Trophoblast cell (in vitro differentiated cells and primary cell): ENCODE results near the gene COBL.
A peak's percentile ranks its signal among the peaks of the same experiment; 100 is the strongest.

Experiments
- DNase-seq, 2 donors: peaks; one replicate each; pipeline ENCODE4 v3.0.0-alpha.2; 2016
- H2AFZ ChIP-seq: 2 replicates; pipeline ENCODE4 v1.6.1; 2013; ENCODE audit warnings: low read length, moderate library complexity, mild to moderate bottlenecking; ENCODE audit not compliant: insufficient read depth, poor library complexity
- H2AK5ac ChIP-seq: 2 replicates; pipeline ENCODE4 v1.6.1; 2013; ENCODE audit warnings: mild to moderate bottlenecking, low read length
- H2BK120ac ChIP-seq: 2 replicates; pipeline ENCODE4 v1.6.1; 2013; ENCODE audit warnings: low read length, mild to moderate bottlenecking, moderate library complexity; ENCODE audit not compliant: insufficient read depth, poor library complexity
- H2BK12ac ChIP-seq: 2 replicates; pipeline ENCODE4 v1.6.1; 2013; ENCODE audit warnings: mild to moderate bottlenecking, low read length, moderate library complexity
- H2BK5ac ChIP-seq: 2 replicates; pipeline ENCODE4 v1.6.1; 2013; ENCODE audit warnings: low read length, low read depth, moderate library complexity, mild to moderate bottlenecking; ENCODE audit not compliant: poor library complexity
- H3K14ac ChIP-seq: 2 replicates; pipeline ENCODE4 v1.6.1; 2013; ENCODE audit warnings: mild to moderate bottlenecking, low read length
- H3K18ac ChIP-seq: 2 replicates; pipeline ENCODE4 v1.6.1; 2013; ENCODE audit warnings: mild to moderate bottlenecking, low read length
- H3K23ac ChIP-seq: 2 replicates; pipeline ENCODE4 v1.6.1; 2013; ENCODE audit warnings: low read length
- H3K27ac ChIP-seq: 2 replicates; pipeline ENCODE4 v1.5.1; 2013; ENCODE audit warnings: low read depth, mild to moderate bottlenecking, inconsistent platforms, low read length, moderate library complexity
- H3K27me3 ChIP-seq: 2 replicates; pipeline ENCODE4 v1.6.1; 2013; ENCODE audit warnings: inconsistent platforms, mild to moderate bottlenecking, low read length, moderate library complexity; ENCODE audit not compliant: insufficient read depth
- H3K36me3 ChIP-seq, 2 experiments: 1 replicate in 1 of 2; 2 replicates in 1 of 2; pipeline ENCODE4 v1.6.1; 2013; ENCODE audit warnings: low read length in 2 of 2, mild to moderate bottlenecking in 2 of 2, moderate library complexity in 1 of 2; ENCODE audit not compliant: insufficient read depth in 2 of 2, control insufficient read depth in 1 of 2
- H3K4ac ChIP-seq: 2 replicates; pipeline ENCODE4 v1.6.1; 2013; ENCODE audit warnings: low read depth, mild to moderate bottlenecking, low read length, moderate library complexity
- H3K4me1 ChIP-seq, 2 experiments: 1 replicate in 1 of 2; 2 replicates in 1 of 2; pipeline ENCODE4 v1.6.1; 2013; ENCODE audit warnings: low read length in 2 of 2, mild to moderate bottlenecking in 2 of 2, moderate library complexity in 1 of 2; ENCODE audit not compliant: insufficient read depth in 2 of 2, control insufficient read depth in 1 of 2
- H3K4me2 ChIP-seq: 2 replicates; pipeline ENCODE4 v1.6.1; 2013; ENCODE audit warnings: inconsistent platforms, mild to moderate bottlenecking, low read length, moderate library complexity
- H3K4me3 ChIP-seq: 2 replicates; pipeline ENCODE4 v1.5.1; 2013; ENCODE audit warnings: mild to moderate bottlenecking, low read depth, low read length, inconsistent platforms
- H3K79me1 ChIP-seq: one replicate; pipeline ENCODE4 v1.6.1; 2013; ENCODE audit warnings: low read length
- H3K79me2 ChIP-seq: 2 replicates; pipeline ENCODE4 v1.6.1; 2013; ENCODE audit warnings: low read length, mild to moderate bottlenecking; ENCODE audit not compliant: control insufficient read depth, insufficient read depth, poor library complexity
- H3K9ac ChIP-seq: 2 replicates; pipeline ENCODE4 v1.6.1; 2013; ENCODE audit warnings: mild to moderate bottlenecking, low read length
- H3K9me3 ChIP-seq: 2 replicates; pipeline ENCODE4 v1.6.1; 2013; ENCODE audit warnings: low read depth, mild to moderate bottlenecking, control low read depth, inconsistent platforms, low read length; ENCODE audit not compliant: insufficient read depth
- H4K12ac ChIP-seq: 2 replicates; pipeline ENCODE4 v1.6.1; 2013; ENCODE audit warnings: low read depth, mild to moderate bottlenecking, low read length, moderate library complexity
- H4K8ac ChIP-seq: 2 replicates; pipeline ENCODE4 v1.6.1; 2013; ENCODE audit warnings: low read depth, mild to moderate bottlenecking, low read length, moderate library complexity
- H4K91ac ChIP-seq: one replicate; pipeline ENCODE4 v1.6.1; 2013; ENCODE audit warnings: low read depth, mild to moderate bottlenecking, low read length, moderate library complexity
- WGBS: extraction: QIAGEN DNeasy Blood & Tissue Kit; methylation state at CpG from one replicate; pipeline ENCODE4 v1.1.7; 2013; ENCODE audit warnings: missing lambda C conversion rate; ENCODE audit not compliant: insufficient read length, insufficient coverage; ENCODE audit errors: extremely low coverage; 5-methylcytosine and 5-hydroxymethylcytosine counted together

Gene COBL

GRCh38 chr7:51016546-51016945, 300.1 kb downstream of the COBL start:
- Histone ChIP-seq H4K8ac (no peak overlapping the region), H3K27me3 (no peaks in the 10 kb centered on the region), H3K18ac (no peak overlapping the region), H4K91ac (no peak overlapping the region), H3K79me2 (no peaks in the 10 kb centered on the region), H3K79me1 (no peaks in the 10 kb centered on the region), H2BK12ac (no peak overlapping the region), H3K4me2 (no peak overlapping the region), H2AK5ac (no peak overlapping the region), H2BK5ac (no peak overlapping the region), H3K27ac (no peak overlapping the region), H4K12ac (no peak overlapping the region), H3K23ac (no peak overlapping the region), H2BK120ac (no peak overlapping the region), H3K4ac (no peak overlapping the region), H3K9ac (no peak overlapping the region), H2AFZ (no peak overlapping the region), H3K9me3 (peaks cover 2% of the 10 kb centered on the region), H3K4me1 (peaks cover 6 to 8% of the 10 kb centered on the region in 2 experiments), H3K14ac (no peak overlapping the region), H3K36me3 (no peaks in the 10 kb centered on the region), H3K4me3 (no peak overlapping the region)
- no CpG with 5 or more reads among the region's 9 CpGs for WGBS
- no peak for DNase-seq

DNA sequence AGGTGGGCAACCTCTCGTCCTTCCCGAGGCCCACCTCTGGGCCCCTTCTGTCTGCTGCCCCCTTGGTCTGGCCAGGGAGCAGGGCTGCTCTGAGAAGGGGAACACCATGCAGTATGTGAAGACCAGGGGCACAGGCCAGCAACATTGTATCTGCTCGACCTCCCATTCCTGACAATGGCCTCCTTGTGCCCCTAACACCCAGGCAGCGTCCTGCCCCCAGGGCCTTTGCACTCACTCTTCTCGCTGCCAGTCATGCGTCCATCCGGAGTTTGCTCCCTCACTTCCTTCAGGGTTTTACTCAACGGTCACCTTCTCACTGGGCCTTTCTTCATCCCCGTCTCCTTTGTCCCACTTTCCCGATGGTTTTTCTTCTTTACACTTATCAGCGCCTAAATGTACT, 301.0 kb downstream of the COBL start:
- no peak overlapping the region for H3K14ac ChIP-seq
- no peak overlapping the region for H3K9ac ChIP-seq
- no peak overlapping the region for H3K23ac ChIP-seq
- no peak overlapping the region for H2BK5ac ChIP-seq
- H3K27ac ChIP-seq: no peak overlapping the region
- H3K27me3 ChIP-seq: no peaks in the 10 kb centered on the region
- no peak overlapping the region for H2AK5ac ChIP-seq
- no CpG with 5 or more reads among the region's 11 CpGs for WGBS
- H4K8ac ChIP-seq: no peak overlapping the region
- no peak overlapping the region for H3K4me2 ChIP-seq
- H3K79me2 ChIP-seq: no peaks in the 10 kb centered on the region
- no peak overlapping the region for H3K4ac ChIP-seq
- peaks cover 2% of the 10 kb centered on the region for H3K9me3 ChIP-seq
- H3K36me3 ChIP-seq: no peaks in the 10 kb centered on the region
- H3K79me1 ChIP-seq: no peaks in the 10 kb centered on the region
- H3K4me1 ChIP-seq: peaks cover 6 to 8% of the 10 kb centered on the region in 2 experiments
- H4K12ac ChIP-seq: no peak overlapping the region
- H2AFZ ChIP-seq: no peak overlapping the region
- H4K91ac ChIP-seq: no peak overlapping the region
- no peak overlapping the region for H2BK120ac ChIP-seq
- H3K4me3 ChIP-seq: peak overlapping the region; percentile 32
- no peak for DNase-seq
- H3K18ac ChIP-seq: no peak overlapping the region
- H2BK12ac ChIP-seq: no peak overlapping the region

GRCh38 chr7:51014811-51015210, 301.8 kb downstream of the COBL start:
- no peak overlapping the region for H3K4ac ChIP-seq
- H3K4me1 ChIP-seq: peaks cover 8 to 9% of the 10 kb centered on the region in 2 experiments
- H3K18ac ChIP-seq: no peak overlapping the region
- no peaks in the 10 kb centered on the region for H3K79me1 ChIP-seq
- no peak overlapping the region for H2BK120ac ChIP-seq
- H2AFZ ChIP-seq: no peak overlapping the region
- WGBS: no CpG with 5 or more reads among the region's 16 CpGs
- H3K14ac ChIP-seq: no peak overlapping the region
- H3K9ac ChIP-seq: no peak overlapping the region
- H3K9me3 ChIP-seq: peaks cover 2% of the 10 kb centered on the region
- H3K27me3 ChIP-seq: no peaks in the 10 kb centered on the region
- no peak overlapping the region for H4K8ac ChIP-seq
- no peaks in the 10 kb centered on the region for H3K36me3 ChIP-seq
- no peak overlapping the region for H4K91ac ChIP-seq
- no peaks in the 10 kb centered on the region for H3K79me2 ChIP-seq
- no peak overlapping the region for H3K4me2 ChIP-seq
- no peak overlapping the region for H3K4me3 ChIP-seq
- no peak overlapping the region for H2BK5ac ChIP-seq
- no peak overlapping the region for H2BK12ac ChIP-seq
- DNase-seq: no peak
- H3K23ac ChIP-seq: no peak overlapping the region
- H4K12ac ChIP-seq: no peak overlapping the region
- H3K27ac ChIP-seq: no peak overlapping the region
- H2AK5ac ChIP-seq: no peak overlapping the region

DNA sequence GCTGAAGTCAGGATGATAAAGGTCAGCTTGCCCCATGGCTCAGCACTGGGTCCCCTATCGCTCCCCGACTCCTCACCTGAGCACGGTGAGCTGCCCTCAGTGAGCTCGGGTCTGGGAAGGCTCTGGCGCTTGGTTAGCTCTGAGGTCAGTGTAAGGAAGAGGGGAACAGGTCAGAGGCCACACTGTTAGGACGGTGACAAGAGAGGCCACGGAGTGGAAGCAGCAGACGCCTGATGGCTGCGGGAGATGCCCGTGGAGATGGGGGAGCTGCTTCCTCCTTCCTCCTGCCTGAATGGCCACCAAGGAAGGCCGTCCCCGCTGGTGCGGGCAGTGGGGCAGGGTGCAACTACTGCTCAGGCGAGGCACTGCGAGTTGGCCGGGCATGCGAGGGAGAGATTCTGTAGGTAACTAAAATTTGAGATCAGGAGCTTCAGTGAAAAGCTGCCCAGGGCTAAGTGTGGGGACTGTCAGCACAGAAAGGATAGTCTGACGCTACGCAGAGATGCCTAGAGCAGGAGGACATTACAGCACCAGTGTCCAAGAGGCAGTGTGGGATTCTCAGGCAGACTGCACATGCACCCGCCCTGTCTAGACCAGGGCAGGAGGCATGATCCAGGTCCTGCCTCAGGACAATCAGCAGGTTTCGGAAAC, 302.6 kb downstream of the COBL start:
- Histone ChIP-seq H3K4me3 (no peak overlapping the region), H3K4me2 (no peak overlapping the region), H4K8ac (no peak overlapping the region), H3K27ac (no peak overlapping the region), H3K27me3 (no peaks in the 10 kb centered on the region), H3K79me1 (no peaks in the 10 kb centered on the region), H4K12ac (no peak overlapping the region), H4K91ac (no peak overlapping the region), H3K9ac (no peak overlapping the region), H2BK120ac (no peak overlapping the region), H2AK5ac (no peak overlapping the region), H3K23ac (no peak overlapping the region), H3K36me3 (no peaks in the 10 kb centered on the region), H3K4ac (no peak overlapping the region), H2BK5ac (no peak overlapping the region), H2AFZ (no peak overlapping the region), H2BK12ac (no peak overlapping the region), H3K4me1 (peaks cover 10 to 11% of the 10 kb centered on the region in 2 experiments), H3K18ac (no peak overlapping the region), H3K14ac (no peak overlapping the region), H3K9me3 (peaks cover 2% of the 10 kb centered on the region), H3K79me2 (no peaks in the 10 kb centered on the region)
- no CpG with 5 or more reads among the region's 21 CpGs for WGBS
- no peak for DNase-seq
